Gastroesophageal sphincter (tissue), 4 donors: ENCODE measurements around the gene UROC1. TPM values are rescaled to one million over a fixed set of nuclear protein-coding genes. Genes with fewer than 3 reads are reported as not detected.

Source experiments
- ATAC-seq: fragments of 150-250 bp; one replicate; pipeline ENCODE4 v1.9.1; 2016; ENCODE audit warnings: mild to moderate bottlenecking, moderate library complexity
- H3K27ac ChIP-seq, 4 donors: fragments of 200-600 bp; sonication (generic) in 3 of 4; 1 replicate in 3 of 4; 2 replicates in 1 of 4; pipeline ENCODE4 v1.5.1; 2016 to 2019
- H3K27me3 ChIP-seq: fragments of 200-600 bp; sonication (generic); one replicate; pipeline ENCODE4 v1.5.1; 2019
- H3K36me3 ChIP-seq, 2 donors: fragments of 200-600 bp; sonication (generic); one replicate each; pipeline ENCODE4 v1.5.1; 2019; ENCODE audit warnings: control low read depth in 1 of 2
- H3K4me1 ChIP-seq, 3 donors: fragments of 200-600 bp; sonication (generic); 1 replicate in 2 of 3; 2 replicates in 1 of 3; pipeline ENCODE4 v1.5.1; 2016 to 2019; ENCODE audit warnings: control low read depth in 2 of 3
- H3K4me3 ChIP-seq, 2 donors: fragments of 200-600 bp; sonication (generic); one replicate each; pipeline ENCODE4 v1.5.1; 2019; ENCODE audit warnings: mild to moderate bottlenecking in 1 of 2, moderate library complexity in 1 of 2
- H3K9me3 ChIP-seq, 3 donors: fragments of 200-600 bp; sonication (generic); one replicate each; pipeline ENCODE4 v1.5.1; 2017 to 2019; ENCODE audit warnings: control low read depth in 2 of 3
- EP300 ChIP-seq: sonication (generic); formaldehyde crosslinking; IDR thresholded peaks from one replicate; pipeline ENCODE4 v1.6.1; 2017; ENCODE audit warnings: antibody characterized with exemption, mild to moderate bottlenecking
- POLR2A ChIP-seq, 2 donors: fragments of 450-650 bp; IDR thresholded peaks; one replicate each; pipeline ENCODE4 v1.6.1; 2017; ENCODE audit warnings: antibody characterized with exemption in 2 of 2, mild to moderate bottlenecking in 2 of 2, moderate library complexity in 1 of 2
- POLR2AphosphoS5 ChIP-seq: sonication (generic); formaldehyde crosslinking; IDR thresholded peaks from one replicate; pipeline ENCODE4 v1.6.1; 2017; ENCODE audit warnings: antibody characterized with exemption
- WGBS, 2 donors: methylation state at CpG; one replicate each; pipeline ENCODE4 v1.1.5; 2018; ENCODE audit warnings: low coverage in 1 of 2; 5-methylcytosine and 5-hydroxymethylcytosine counted together
- total RNA-seq, 4 donors: library from RNA; depleted of rRNA; stranded (reverse); fragments of >200 nt; gene quantifications; one replicate each; pipeline ENCODE4 v1.1.0, GENCODE V29; 2016
- TF ChIP-seq, protein P1 (sequence below), 4 experiments: fragments of 200-600 bp in 2 of 4; fragments of 450-650 bp in 2 of 4; sonication (generic) in 1 of 4; IDR thresholded peaks; one replicate each; pipeline ENCODE4 v1.5.1; 2017 to 2019; ENCODE audit warnings: antibody characterized with exemption in 4 of 4, mild to moderate bottlenecking in 2 of 4, moderate library complexity in 2 of 4

The UROC1 gene
- total RNA-seq, 4 donors from 2014 or later = not detected

DNA sequence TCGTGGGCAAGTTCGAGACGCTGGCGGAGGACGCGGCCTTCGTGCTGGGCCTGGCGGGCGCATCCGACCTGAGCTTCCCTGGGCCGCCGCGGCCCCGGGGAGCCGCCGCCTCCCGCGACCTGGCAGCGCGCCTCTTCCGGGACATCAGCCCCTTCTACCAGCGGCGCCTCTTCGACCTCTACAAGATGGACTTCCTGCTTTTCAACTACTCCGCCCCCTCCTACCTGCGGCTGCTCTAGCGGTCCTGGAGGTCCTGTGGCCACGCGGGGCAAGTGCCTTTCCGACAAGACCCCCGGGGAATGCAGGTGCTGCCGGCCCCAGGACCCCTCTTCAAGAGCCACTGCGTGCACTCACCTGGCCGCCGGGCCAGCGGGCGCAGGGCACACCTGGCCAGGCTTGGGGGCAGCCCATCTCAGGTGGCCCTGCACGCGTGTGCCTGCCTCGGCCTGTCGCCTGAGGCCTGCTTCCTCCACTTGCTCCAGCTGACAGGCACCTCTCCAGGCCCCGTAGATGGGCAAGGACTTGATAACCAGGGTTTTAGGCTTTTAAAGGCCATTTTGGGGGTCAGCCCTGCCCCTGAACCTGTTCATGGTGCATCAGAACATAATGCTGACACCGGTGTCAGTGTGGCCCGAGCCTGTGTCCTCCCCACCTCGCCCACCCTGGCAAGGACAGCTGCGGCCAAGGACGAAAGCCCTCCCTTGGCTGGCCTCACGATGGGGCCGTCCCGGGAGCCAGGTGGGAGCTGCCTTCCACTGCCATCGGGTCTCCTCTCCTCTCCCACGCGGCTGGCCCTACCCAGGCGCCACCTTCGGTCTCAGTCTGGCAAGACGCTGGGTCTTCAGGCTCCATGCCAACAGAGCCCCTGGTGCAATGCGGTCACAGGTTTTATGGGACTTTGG, 25.0 kb upstream of the UROC1 start:
- no peak for ATAC-seq
- TF ChIP-seq, protein P1, sequence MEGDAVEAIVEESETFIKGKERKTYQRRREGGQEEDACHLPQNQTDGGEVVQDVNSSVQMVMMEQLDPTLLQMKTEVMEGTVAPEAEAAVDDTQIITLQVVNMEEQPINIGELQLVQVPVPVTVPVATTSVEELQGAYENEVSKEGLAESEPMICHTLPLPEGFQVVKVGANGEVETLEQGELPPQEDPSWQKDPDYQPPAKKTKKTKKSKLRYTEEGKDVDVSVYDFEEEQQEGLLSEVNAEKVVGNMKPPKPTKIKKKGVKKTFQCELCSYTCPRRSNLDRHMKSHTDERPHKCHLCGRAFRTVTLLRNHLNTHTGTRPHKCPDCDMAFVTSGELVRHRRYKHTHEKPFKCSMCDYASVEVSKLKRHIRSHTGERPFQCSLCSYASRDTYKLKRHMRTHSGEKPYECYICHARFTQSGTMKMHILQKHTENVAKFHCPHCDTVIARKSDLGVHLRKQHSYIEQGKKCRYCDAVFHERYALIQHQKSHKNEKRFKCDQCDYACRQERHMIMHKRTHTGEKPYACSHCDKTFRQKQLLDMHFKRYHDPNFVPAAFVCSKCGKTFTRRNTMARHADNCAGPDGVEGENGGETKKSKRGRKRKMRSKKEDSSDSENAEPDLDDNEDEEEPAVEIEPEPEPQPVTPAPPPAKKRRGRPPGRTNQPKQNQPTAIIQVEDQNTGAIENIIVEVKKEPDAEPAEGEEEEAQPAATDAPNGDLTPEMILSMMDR (IDR thresholded peaks at IDR 0.05) = no peak
- no peak for TF ChIP-seq EP300
- TF ChIP-seq POLR2AphosphoS5 = no peak
- no peak for TF ChIP-seq POLR2A (IDR thresholded peaks at IDR 0.05)
- 70 to 96% methylated on average over 2 to 5 of the region's 57 CpGs for WGBS, 2 donors
- H3K27me3 ChIP-seq = peaks cover 76% of the 10 kb centered on the region
- no peak overlapping the region for H3K4me3 ChIP-seq
- peaks cover 0 to 4% (median 0%) of the 10 kb centered on the region in 3 donors for H3K9me3 ChIP-seq
- no peak overlapping the region for H3K27ac ChIP-seq
- H3K4me1 ChIP-seq = peaks cover 0 to 19% (median 0%) of the 10 kb centered on the region in 3 donors
- no peaks in the 10 kb centered on the region for H3K36me3 ChIP-seq

DNA sequence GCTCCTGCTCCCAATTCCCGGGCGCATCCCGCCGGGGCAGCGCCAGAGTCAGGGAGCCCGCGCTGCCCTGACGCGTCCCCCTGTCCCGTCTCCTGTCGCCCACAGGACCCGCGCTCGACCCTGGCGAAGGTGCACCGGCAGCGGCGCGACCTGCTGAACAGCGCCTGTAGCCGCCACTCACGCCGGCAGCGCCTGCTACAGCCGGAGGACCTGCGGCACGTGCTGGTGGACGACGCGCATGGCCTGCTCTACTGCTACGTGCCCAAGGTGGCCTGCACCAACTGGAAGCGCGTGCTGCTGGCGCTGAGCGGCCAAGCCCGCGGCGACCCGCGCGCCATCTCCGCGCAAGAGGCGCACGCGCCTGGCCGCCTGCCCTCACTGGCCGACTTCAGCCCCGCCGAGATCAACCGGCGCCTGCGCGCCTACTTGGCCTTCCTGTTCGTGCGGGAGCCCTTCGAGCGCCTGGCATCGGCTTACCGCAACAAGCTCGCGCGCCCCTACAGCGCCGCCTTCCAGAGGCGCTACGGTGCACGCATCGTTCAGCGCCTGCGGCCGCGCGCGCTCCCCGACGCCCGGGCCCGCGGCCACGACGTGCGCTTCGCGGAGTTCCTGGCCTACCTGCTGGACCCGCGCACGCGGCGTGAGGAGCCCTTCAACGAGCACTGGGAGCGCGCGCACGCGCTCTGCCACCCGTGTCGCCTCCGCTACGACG, 24.2 kb upstream of the UROC1 start:
- Histone ChIP-seq H3K36me3 (no peaks in the 10 kb centered on the region), H3K4me3 (no peak overlapping the region), H3K27ac (no peak overlapping the region), H3K9me3 (peaks cover 0 to 4% (median 0%) of the 10 kb centered on the region in 3 donors), H3K4me1 (peaks cover 0 to 19% (median 0%) of the 10 kb centered on the region in 3 donors), H3K27me3 (peaks cover 77% of the 10 kb centered on the region)
- no CpG with 5 or more reads among the region's 101 CpGs for WGBS, 2 donors
- TF ChIP-seq POLR2AphosphoS5 (no peak), POLR2A (IDR thresholded peaks at IDR 0.05) (no peak), EP300 (no peak)
- TF ChIP-seq, protein P1 (IDR thresholded peaks at IDR 0.05) = no peak
- no peak for ATAC-seq

DNA sequence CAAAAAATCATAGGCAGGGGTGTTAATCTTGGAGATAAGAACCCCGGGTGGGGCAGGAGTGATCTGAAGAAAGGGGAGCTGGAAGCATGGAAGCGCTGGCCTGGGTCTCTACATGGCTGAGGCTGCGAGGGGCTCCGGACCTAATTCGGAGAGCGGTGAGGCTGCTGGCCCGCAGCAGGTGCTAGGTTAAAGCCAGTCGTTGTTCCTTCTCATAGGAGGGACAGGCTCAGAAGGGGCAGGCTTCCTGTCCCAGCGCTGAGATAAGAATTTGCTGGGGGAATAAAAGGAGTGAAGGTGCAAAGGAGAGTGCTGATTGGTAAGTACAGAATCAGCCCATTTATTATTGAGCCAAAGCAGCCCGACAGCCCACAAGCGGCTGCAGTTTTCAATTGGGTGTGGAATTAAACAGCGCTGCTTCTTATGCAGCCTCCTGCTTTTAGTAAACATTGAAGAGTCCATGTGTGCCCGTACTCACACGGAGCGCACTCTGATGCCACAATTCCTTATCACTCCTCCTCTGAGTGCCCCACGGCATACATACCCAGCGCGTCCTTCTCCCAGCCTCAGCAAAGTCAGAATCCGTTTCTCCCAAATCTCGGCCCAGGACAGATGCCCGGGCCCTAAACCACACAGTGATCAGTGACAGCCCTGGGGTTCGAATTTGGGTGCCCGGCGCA, 23.5 kb upstream of the UROC1 start:
- TF ChIP-seq POLR2A (IDR thresholded peaks at IDR 0.05) (no peak), EP300 (no peak), POLR2AphosphoS5 (no peak)
- TF ChIP-seq, protein P1 (IDR thresholded peaks at IDR 0.05) = no peak
- Histone ChIP-seq H3K27me3 (peaks cover 77% of the 10 kb centered on the region), H3K4me1 (peaks cover 0 to 19% (median 0%) of the 10 kb centered on the region in 3 donors)

DNA sequence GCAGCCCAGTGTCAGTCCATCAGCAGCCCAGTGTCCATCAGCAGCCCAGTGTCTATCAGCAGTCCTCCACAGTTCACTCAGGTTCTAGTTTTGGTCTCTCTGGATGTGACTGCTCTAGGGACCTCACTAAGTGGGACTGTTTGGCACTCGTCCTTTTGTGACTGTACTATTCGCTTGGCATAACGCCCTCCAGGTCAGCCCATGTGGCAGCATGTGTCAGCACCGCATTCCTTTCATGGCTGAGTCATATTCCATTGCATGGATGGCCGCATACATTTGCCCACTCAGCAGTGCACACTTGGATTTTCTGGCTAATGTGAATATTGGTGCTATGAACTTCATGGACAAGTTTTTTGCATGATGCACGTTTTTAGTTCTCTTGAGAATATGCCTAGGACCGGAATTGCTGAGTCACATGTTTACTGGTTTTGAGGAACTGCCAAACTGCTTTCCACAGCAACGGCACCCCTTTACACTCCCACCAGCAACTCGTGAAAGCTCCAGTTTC, 22.8 kb upstream of the UROC1 start:
- Histone ChIP-seq H3K27ac (no peak overlapping the region), H3K27me3 (peaks cover 77% of the 10 kb centered on the region), H3K4me3 (no peak overlapping the region), H3K4me1 (peaks cover 0 to 19% (median 0%) of the 10 kb centered on the region in 3 donors), H3K9me3 (peaks cover 0 to 4% (median 0%) of the 10 kb centered on the region in 3 donors), H3K36me3 (no peaks in the 10 kb centered on the region)
- TF ChIP-seq, protein P1 (IDR thresholded peaks at IDR 0.05) = no peak
- TF ChIP-seq POLR2AphosphoS5 (peak; percentile 55), POLR2A (IDR thresholded peaks at IDR 0.05) (no peak), EP300 (no peak)
- peak; percentile 46 for ATAC-seq
- 0 to 14% methylated on average over 5 to 7 of the region's 9 CpGs for WGBS, 2 donors

More for the DNA sequence above, 23.5 kb upstream of the UROC1 start:
- H3K9me3 ChIP-seq = peaks cover 0 to 4% (median 0%) of the 10 kb centered on the region in 3 donors
- no peak for ATAC-seq
- H3K36me3 ChIP-seq = no peaks in the 10 kb centered on the region
- 40 to 57% methylated on average over 10 to 11 of the region's 24 CpGs for WGBS, 2 donors
- H3K27ac ChIP-seq = no peak overlapping the region
- H3K4me3 ChIP-seq = no peak overlapping the region
